ENCODE data around the gene BABAM1.
"Not testable (repeated sequence)": the region's sequence is repeated elsewhere in the genome, so short reads cannot be mapped to it uniquely, and the experiment has no call there.

Gene BABAM1

GRCh38 chr19:17243830-17244617 is 23.2 kb upstream of the BABAM1 start:
- DNase-seq (ENCODE audit: low read depth), result no peak

DNA sequence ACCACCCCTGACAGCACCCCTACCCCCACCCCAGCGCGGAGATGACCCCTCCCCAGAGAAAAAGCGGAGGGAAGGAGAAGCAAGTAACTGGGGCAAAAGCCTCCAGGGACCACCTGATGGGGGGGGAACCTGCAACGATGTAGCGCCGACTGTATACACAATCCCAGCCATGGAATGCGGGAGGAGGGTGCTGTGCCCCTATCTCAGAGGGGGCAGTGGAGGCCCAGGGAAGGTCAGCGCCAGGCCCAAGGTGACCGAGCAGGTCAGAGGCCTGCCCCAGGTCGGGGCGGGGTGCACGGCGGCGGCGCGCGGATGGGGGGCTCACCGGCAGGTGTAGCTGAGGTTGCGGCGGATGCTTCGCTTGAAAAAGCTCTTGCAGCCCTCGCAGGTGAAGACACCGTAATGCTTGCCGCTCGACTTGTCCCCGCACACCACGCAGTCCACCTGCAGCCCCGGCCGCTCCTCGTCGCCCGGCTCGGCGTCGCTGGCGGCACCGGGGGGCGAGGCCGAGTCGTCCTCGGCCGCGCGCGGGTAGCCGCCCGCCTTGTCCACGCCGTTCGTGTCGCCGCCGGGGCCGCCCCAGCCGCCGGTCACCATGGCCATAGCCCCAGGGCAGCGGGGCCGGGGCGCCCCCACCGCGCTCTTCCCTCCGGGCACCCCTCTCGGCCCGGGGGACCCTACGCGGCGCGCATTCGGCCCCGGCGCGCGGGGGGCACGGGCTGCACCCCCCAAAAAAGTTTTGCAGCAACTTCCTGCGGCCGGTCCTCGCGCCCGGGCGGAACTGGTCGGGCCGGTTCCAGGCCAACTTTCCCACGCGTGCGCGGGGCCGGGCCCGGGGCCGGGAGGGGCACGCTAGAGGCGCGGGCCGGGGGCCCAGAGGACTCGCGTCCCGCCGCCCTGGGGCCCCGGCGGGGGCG is 22.4 kb upstream of the BABAM1 start:
- DNase-seq (ENCODE audit: low read depth), result no peak

GRCh38 chr19:17245535-17245984 is 21.7 kb upstream of the BABAM1 start, which contains the start of gene NR2F6:
Gene NR2F6 (minus strand): TSS chr19:17245919. CDS start chr19:17245220, 699 bp downstream.
- no peak for DNase-seq (ENCODE audit: low read depth)

DNA sequence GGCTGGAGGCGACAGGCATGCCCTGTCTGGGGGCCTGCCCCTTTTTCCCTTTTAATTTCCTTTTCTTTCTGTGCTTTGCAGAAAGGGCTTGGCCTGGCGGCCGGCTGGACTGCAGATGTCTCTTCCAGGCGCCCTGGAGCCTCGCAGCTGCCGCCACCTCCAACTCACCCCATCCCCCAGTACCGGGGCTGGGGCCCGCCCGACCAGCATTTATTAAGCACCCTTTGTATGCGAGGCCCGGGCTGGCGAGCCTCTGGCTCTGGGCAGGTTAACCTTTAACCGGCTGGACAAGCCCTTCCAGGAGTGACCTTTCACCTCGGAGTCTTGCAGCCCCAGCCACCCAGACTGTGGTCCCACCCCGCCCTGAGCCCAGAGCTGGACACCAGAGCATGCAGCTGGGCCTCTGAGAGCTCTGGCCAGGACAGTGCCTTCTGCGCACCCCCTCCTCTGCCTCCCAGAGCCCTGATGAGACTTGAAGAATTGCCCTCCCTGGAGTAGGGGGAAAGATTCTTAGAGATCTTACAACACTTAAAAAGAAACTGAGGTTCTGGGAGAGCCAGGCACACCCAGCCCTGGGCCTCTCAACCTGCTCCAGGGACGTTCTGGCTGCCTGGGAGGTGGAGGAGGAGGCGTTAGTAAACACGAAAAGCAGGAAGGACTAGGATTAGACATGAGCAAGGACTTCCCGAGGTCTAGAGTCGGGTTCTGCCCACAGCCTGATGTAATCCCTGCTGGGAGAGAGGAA is 20.4 kb upstream of the BABAM1 start:
- DNase-seq (ENCODE audit: low read depth), result no peak

DNA sequence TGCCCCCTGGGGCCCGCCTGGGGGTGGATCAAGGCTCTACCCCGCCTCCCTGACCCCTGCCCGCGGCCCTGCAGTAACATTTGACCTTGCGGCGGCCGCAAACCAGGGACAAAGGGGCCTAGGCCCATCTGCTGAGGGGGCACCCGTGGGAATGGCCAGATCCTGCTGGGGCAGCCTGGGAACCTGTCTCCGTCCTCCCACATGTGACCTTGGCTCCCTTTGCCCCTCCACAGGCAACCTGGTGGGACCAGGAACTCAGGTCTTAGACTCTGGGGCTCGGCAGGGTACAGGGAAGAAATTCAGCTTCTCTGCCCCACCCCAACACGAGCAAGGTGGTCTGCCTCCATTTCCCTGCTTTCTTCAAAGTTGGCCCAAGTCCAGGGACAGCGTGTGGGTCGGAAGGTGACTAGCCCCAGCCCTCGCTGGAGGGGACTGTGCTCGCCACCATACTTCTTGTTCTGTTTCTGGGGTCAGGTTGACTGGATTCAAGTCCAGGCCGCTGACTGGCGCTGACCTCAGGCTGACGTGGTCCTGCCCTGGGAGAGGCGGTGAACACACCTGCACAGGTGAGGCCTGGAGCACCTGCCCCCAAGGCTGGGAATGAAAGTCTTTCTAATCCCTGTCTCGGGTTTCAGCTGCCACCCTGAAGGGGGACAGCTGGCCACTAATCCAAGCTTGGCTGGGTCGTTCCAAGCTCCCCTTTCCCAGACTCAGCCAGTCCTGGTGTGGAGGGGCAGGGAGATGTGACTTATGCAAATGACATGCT is 19.0 kb upstream of the BABAM1 start:
- DNase-seq (ENCODE audit: low read depth), result no peak

DNA sequence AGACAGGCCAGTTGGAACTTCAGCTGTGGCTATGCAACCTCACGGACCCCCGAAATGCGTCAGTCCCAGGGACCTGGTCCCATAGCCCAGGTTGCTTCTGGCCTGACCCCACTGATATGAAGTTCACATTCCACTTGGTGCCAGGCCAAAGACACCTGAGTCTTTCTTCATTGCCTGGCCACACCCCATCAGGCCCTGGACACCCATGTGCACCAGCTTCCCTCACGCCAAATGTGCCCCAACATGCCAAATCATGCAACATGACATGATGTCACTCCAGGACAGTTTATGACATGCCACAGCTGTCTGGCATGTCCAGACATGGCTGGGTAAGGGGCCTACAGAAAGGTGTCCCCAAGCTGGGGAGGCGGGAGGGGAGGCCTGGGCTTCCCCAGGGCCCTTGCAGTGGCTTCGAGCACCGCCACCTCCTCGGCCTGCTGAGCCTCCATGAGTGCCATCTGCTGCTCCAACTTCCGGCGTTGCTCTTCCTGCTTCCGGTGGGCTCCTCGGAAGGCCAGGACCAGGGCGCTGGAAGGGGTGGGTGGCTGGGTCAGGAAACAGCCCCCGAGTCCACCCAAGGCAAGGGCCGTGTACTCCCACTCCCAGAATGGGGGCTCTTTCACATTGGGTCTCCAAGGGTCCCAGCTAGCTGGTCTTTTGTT is 17.2 kb upstream of the BABAM1 start:
- DNase-seq (ENCODE audit: low read depth), result no peak

GRCh38 chr19:17254636-17255035 is 12.6 kb upstream of the BABAM1 start:
- no peak for DNase-seq (ENCODE audit: low read depth)

DNA sequence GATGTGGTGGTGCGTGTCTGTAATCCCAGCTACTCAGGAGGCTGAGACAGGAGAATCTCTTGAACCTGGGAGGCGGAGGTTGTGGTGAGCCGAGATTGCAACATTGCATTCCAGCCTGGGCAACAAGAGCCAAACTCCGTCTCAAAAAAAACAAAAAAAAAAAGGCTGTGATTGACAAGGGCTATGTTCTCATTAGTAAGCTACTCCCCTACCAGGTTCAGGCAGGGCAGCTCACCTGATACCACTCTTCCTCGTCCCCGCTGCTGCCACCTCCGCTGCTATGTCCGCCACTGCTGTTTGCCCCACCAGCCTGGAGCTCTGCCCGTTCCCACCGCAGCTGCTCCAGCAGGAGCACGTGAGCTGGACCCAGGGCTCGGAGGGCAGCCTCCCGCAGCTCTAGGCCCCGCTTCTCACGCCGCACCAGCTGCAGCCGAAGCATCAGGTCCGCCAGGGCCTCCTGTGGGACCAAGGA is 12.1 kb upstream of the BABAM1 start:
- no peak for DNase-seq (ENCODE audit: low read depth)

- DNase-seq (ENCODE audit: low read depth), result no peak
Observed at GRCh38 chr19:17256130-17256529, 11.1 kb upstream of the BABAM1 start.

GRCh38 chr19:17259118-17259780 is 8.0 kb upstream of the BABAM1 start:
- no peak for DNase-seq (ENCODE audit: low read depth)

DNA sequence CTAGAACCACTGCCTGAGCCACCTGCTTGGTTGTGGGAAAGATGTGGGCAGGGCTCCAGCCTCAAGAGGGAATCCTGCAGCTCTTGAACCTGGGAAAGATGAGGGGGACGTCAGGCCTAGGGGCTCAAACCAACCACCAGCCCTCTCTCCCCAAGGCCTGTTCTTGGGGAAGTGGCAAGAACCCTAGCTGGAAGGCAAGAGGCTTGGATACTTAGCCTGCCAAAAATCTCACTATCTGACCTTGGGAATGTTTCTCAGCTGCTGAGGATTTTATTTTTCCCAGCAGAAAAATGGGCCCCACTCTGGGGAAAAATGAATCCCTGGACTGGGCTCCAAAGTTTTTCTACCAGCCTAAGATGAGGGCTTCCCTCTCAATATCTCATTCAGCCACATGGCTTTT is 7.3 kb upstream of the BABAM1 start:
- DNase-seq (ENCODE audit: low read depth), result no peak

DNA sequence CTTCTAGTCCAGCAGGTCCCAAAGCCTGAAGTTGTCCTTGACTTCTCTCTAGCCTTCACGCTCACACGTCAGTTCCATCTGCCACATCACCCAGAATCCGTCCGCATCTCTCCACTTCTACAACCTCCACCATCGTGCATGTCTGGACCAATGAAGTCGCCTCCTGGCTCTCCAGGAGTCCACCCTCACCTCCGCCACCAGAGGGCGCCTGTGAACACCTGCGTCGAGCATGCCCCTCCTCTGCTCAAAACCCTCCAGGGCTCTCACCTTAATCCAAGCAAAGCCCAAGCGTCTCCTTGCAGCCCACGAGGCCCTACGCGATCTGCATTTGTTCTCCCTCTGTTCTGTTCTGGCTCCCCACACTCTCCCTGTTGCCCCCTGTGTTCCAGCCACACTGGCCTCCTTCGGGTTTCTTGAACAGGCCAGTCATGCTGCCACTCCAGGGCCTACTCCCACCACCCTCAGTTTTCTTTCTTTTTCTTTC is 6.4 kb upstream of the BABAM1 start:
- DNase-seq (ENCODE audit: low read depth), result peak; percentile 81

GRCh38 chr19:17262557-17262956 is 4.7 kb upstream of the BABAM1 start:
- DNase-seq (ENCODE audit: low read depth), result no peak

GRCh38 chr19:17263712-17264640 is 3.3 kb upstream of the BABAM1 start:
- no peak for DNase-seq (ENCODE audit: low read depth)

DNA sequence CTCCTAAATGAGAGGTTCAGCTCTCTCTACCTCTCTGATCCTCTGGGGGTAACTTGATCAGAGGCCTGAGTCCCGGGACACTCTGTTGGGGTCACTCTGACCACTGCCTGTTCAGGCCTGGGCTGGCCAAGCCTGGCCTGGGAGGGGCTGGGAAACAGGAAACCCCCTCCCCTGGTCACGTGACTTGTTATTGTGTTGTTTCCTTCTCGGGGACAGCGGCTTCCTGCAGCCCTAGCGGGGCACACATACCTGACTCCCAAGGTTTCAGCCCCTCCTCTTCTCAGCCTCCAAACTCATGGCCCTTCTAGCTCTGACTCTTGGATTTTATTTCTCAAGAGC is 2.6 kb upstream of the BABAM1 start, which contains the start of gene USHBP1:
Gene USHBP1, minus strand, starts transcription at position 105 of the 339 bp plus-strand sequence. CDS start 446 bp downstream, outside the sequence.
- DNase-seq (ENCODE audit: low read depth), result no peak

DNA sequence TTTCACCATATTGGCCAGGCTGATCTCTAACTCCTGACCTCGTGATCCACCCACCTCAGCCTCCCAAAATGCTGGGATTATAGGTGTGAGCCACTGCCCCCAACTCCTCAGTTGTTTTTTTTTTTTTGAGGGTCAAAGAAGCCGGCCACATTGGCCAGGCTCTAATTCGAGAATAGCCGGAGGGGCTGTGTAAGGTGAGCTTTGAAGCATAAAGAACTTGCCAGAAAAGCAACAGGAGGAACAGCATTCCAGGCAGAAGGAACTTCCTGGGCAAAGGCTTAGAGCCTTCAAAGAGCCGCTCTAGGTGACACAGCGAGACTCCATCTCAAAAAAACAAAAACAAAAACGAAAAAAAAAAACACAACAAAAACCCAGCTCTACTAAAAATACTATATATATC is 1.2 kb upstream of the BABAM1 start:
- no peak for DNase-seq (ENCODE audit: low read depth)

DNA sequence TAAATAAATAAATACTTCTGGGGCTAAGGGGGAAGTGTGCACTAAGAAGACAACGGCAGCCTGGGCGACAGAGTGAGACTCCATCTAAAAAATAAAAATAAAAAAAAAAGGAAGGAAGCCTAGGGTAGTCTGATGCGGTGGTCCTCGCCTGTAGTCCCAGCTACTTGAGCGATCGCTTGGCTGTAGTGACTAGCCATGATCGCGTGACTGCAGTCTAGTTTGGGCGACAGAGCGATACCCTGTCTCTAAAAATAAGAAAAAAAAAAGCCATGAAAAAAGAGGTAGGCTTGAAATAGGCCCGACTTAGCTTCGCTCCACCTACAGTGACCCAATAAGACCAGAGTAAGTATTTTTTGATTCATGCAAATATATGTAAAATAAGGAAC is 661 bp upstream of the BABAM1 start:
- DNase-seq (ENCODE audit: low read depth), result no peak

- no peak for DNase-seq (ENCODE audit: low read depth)
Observed at GRCh38 chr19:17268754-17269153, 1.5 kb downstream of the BABAM1 start.

DNA sequence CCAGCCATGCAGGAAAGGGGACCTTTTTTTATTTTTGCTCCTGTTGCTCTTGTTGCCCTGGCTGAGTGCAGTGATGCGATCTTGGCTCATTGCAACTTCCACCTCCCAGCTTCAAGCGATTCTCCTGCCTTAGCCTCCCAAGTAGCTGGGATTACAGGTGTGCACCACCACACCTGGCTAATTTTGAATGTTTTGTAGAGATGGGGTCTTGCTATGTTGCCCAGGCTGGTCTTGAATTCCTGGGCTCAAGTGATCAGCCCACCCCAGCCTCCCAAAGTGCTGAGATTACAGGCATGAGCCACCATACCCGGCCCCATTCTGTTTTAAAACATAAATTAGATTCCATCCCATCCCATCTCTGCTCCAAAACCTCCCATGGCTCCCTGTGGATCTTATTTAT is 7.6 kb downstream of the BABAM1 start:
- not testable (repeated sequence) for DNase-seq (ENCODE audit: low read depth)
